ENCODE data around the gene RASL12.
A peak's percentile ranks its signal among the peaks of the same experiment; 100 is the strongest.

DNA sequence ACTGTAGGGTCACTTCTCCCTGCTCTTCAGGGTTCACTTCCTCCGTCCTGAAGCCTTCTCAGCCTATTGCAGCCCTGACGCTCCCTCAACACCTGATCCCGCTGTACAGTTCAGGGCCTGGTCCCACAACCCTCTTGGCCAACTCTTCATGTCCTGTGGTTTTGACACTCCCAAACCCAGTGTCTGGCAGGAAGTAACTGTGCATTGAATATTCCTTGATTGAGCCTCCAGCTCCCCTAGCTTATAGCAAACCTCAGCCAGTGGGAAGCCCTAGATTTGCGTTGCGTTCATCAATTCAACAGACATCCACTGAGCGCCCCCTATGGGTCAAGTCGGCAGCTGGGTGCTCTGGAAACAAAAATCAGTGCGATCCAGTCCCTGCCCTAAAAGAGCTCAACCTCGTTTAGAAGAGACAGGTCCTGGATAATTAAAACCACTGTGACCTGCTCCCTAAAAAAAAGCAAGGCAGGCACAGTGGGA is 33.7 kb upstream of the RASL12 start:
- TF ChIP-seq CTCF (IDR thresholded peaks at IDR 0.05) (peak; percentile 56 to 81 (median 74)), POLR2A (IDR thresholded peaks at IDR 0.05) (no peak), EP300 (IDR thresholded peaks at IDR 0.05) (no peak)
